NCI-H345 treated with DMSO at 0.1 percent for 48 hours (cell line): ENCODE measurements around the gene G6PC3.
"Not testable (repeated sequence)": the region's sequence is repeated elsewhere in the genome, so short reads cannot be mapped to it uniquely, and the experiment has no call there.

ENCODE experiments used
- DNase-seq: peaks from one replicate; lab custom pipeline; 2025; ENCODE audit not compliant: unreplicated experiment; lab: John Stamatoyannopoulos, UW

G6PC3 gene

DNA sequence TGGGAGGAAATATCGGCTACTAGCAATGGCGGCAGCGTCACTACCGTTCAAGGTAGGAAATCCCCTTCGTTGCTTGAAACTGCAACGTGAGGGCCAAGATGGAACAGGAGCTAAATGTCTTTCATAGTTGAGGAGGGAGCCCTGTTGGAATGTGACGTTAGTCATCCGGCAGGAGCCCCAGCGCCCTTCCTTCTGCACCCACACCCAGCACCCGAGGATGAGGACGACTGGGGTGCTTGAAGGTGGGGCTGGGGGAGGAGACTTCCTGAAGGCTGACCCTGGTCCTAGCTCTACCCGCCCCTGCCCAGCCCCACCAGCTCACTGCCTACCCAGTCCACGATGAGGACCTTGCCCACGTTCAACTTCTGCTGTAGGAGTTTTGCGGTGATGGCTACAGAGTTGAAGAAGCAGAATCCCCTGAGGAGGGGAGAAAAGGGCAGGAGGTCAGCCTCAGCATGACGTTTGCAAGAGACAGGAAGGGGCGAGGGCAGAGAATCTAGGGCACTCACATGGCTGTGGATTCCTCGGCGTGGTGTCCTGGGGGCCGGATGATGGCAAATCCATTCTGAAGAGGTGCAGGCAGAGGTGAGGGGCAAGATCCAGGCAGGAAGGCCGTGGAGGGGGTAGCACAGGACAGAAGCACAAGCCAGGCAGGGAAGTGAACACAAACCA, 11.9 kb downstream of the G6PC3 start:
- no peak for DNase-seq

DNA sequence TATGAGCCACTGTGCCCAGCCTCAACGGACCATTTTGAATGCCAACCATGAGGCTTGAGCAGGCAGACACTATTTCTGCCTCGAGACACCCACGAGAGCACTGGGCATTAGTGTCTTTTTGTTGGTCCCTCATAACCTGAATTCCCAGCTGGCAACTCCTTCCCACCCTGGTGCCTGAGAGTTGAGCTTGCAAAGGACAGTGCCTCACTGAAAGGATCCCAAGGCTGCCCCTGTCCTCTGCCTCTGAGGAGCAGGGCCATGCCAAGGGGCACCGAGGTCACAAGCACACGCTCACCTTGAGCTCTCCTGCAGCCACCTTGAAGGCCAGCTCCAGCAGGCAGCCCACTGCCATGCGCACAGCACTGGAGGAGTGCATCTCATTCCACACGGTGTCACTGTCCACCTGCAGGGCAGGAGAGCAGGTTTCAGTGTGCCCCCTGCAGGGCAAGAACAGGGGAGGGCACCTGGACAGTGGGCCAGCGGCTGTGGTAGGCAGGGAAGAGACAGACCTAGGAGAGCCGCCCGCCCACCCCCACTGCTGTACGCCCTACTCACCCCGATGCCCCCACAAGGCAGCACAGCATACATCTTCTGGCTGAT, 12.8 kb downstream of the G6PC3 start:
- no peak for DNase-seq

DNA sequence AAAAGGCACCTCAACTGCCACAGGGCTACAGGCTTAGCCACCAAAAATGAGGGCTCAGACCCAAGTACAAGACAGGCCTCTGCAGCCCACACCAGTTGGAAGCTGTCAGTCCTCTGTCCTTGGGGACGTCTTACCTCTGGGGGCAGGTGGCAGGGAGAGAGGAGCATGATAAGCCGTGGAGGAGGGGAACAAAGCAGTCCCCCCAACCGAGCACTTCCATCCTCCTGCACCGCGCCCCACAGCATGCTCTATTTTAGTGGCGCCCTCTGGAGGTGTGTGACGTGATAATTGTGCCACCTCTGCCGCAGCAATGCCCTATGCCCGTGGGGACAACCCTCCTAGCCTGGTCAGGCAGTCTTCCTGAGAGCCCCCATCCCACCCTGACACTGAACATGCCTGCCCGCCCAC, 13.6 kb downstream of the G6PC3 start:
- no peak for DNase-seq

DNA sequence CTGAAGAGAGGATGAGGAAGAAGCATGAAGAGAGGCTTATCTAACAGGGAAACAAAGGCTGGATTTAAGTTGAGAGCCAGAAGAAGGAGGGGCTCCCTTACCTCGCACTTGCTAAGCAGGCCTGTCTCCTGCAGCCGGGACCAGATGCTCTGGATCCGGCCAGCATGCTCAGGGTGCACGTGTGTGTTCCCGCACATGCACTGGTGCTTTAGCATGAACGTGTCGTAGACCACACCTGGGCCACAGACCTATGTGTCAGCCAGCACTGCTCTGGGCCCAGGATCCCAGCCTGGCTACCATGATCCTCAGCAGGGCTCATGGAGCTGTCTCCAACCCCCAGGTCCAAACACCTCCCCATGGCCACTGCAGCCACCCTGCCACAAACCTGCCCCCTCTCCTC, 14.4 kb downstream of the G6PC3 start:
- DNase-seq = no peak

DNA sequence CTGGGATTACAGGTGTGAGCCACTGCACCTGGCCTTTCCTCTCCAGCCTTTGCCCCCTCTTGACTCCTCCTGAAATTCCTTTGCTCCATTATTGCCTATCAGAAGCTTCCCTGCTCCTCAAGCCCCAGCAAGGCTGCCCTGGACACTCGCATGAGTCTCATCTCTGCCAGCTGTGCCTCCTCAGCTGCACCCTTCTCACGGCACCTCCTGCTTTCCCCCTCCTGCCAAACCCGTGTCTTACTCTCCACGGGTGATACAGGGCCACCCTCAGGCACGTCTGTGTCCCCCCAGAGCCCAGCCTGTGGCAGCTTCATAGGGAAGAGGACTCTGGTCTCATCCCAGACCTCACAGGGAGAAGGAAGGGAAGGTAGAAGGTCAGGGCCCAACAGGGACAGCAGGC, 15.4 kb downstream of the G6PC3 start:
- no peak for DNase-seq

DNA sequence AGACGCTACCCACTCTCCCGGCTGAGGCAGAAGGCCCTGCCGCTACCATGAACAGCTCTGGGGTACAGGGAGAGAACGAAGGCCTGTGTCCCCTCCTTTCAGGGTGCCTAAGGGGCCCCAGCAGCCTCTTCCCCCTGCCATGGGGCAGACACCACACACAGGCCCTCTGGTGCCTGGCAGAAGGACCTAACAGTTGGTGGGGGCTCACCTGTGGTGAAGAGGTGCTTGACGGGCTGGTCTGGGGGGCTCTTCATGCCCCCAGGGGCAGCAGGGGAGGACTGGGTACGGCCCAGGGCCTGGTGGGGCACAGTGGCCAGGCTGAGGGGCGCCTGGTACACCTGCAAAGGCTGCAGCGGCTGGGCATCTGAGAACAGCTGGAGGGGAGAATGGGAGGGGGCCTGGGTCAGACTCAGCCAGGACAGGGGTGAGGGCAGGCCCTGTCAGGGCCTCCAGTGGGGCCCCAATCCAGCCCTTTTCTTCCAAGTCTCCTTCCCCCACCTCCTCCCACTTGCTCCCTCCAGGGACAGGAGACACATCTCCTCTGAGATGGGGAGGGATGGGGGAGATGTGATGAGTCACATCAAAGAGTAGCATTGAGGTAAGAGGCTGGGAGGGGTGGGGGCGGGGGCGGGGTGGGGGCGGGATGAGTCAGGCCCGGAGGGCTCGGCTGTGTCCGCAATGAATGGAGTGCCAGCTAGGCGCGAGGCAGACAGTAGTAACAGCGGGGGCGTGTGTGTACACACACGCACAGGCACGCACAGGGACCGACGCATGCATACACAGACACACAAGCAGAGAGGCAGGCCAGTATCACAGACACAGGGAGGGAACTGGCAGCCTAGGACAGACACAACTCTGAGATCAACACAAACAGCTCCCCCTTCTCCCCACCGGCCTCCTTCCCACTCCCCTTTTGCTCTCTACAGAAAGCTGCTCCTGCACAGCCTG, 16.1 kb downstream of the G6PC3 start:
- DNase-seq = peak; percentile 45

DNA sequence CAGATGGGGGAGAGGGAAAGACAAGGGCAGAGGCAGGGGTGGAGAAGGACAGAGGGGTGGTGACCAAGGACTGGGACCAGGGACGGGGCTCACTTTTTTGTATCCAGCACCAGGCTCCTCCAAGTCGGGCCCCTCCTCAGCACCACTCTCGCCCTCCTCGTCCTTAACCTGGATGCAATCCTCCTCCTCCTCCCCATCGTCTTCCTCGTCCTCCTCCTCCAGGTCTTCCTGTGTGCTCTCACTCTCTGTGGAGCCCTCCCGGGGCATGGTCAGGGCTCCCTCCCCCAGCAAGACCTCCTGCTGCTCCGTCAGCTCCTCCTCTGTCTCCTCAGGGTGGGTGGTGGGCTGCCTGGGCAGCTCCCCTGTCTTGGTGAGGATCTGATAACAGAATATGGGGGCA, 16.8 kb downstream of the G6PC3 start:
- no peak for DNase-seq

DNA sequence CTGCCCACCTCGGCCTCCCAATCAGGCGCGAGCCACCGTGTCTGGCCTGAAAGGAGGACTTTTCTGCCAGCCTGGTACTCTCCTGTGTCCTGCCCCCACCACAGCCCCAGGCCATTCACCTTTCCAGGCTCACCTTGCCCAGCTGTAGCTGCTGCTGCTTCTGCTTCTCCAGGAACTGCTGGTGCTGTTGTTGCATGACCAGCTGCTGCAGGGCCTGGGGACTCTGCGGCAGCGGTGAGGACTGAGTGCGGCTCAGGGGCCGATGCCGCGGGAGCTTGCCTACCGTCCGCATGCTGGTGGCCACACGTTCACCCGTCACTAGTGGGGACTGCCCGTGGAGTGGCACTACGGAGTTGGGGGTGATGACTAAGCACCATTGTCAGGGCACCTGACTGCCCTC, 17.7 kb downstream of the G6PC3 start:
- no peak for DNase-seq

DNA sequence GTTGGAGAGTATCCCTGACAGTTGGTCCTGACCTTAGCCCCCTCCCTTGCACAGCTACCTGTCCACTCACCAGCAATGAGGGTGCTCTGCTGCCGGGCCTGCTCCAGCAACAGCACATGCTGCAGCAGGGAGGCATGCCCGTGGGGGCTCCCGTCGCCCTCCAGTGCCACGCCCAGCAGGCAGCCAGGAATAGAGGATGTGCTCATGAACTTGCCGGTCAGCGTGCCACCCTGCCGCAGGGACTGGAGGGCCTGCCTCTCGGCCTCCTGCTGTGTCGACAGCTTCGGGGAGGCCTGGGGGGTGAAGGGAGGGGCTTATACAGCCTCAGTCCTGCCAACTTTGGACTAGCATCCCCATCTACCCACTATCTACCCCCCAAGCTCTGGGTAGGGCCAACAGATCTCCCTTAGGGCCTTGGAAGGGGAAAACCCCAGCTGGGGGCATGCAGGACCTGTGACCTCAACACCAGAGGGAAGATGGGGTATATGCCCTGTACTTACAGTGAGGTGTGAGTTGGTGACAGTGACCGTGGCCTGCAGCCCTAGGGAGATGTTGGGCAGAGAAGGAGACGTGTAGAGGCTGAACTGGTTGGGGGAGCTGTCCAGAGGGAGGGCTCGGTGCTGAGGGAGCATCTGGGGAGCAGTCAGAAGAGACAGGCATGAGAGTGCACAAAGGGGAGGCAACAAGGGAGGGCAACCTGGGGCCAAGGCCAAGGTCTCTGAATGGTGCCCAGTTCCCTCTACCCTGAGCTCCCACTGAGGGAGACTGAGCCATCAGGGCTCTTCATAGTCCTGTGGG, 20.9 kb downstream of the G6PC3 start:
- DNase-seq = no peak

DNA sequence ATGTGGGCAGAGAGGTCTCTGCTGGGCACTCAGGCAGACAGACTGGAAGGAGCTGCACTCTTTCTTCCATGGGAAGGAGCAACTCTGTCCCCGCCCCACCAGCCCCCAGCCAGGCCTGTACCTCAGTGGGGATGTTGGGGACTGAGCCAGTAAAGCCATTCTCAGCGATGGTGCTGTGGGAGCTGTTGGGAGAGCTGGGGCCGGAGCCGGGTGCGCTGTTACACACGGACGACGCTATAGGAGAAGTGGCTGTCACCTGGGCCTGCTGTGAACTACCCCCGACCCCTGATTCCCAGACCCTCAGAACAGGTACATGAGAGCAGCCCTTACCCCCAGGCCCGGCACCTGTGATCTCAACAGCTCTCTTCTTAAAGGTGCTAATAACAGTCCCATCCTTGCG, 21.5 kb downstream of the G6PC3 start:
- DNase-seq = no peak

DNA sequence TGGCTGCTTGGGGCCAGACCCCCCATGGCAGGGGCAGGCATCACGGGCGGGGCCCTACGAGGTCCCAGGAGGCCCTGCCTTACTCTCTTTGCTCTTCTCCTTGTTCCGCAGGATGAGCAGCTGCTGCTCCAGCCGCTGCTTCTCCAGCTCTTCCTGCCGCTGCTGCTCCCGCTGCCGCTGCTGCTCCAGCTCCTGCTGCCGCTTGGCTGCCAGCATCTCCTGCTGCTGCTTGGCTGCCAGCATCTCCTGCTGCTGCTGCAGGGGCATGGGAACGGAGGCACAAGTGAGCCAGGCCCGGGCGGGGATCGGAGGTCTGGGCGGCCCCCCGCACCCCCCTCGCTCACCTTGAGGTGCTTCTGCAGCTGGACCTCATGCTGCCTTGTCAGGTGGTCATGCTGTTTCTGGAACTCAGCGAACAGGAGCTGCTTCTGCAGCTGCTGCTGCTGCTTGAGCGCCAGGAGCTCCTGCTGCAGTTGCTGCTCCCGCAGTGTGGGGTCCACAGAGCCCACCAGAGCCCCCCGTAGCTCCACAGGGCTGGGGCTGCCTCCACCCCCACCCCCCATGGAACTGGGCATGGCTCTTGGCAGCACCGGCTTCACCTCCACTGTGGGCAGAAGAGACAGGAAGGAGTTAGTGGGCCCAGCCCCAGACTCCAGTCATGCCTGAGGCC, 22.8 kb downstream of the G6PC3 start:
- no peak for DNase-seq

DNA sequence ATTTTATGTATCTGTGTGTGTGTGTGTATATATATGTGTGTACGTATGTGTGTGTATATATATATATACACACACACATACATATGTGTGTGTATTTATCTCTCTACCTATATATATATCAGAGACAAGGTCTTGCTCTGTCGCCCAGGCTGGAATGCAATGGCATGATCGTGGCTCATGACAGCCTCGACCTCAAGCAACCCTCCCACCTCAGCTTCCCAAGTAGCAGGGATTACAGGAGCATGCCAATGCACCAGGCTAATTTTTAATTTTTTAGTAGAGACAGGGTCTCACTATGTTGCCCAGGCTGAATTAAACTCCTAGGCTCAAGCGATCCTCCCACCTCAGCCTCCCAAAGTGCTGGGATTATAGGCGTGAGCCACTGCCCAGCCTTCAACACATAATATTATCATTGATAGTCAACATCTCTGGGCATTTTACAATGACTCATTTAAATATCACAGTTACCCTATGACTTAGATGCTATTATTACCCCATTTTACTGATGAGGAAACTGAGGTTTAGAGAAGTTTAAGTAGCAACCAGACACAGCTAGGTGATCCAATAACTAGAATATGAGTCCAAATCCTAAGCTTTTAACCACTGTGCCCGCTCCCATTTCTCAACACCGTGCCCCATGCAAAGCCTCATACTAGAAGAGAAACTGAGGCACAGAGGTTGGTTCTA, 24.3 kb downstream of the G6PC3 start:
- no peak for DNase-seq

DNA sequence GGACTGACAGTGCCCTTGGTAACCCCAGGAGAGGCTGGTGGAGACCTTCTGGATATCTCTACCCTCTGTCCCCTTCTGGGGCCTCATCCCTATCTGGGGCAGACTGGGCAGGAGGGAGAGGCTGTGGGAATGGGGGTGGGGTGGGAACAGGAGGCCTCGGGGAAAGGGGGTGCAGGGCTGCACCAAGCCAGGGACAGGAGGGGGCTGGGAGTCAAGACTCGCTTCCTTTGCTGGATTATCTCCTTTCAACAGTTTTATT, 24.8 kb downstream of the G6PC3 start:
- no peak for DNase-seq

DNA sequence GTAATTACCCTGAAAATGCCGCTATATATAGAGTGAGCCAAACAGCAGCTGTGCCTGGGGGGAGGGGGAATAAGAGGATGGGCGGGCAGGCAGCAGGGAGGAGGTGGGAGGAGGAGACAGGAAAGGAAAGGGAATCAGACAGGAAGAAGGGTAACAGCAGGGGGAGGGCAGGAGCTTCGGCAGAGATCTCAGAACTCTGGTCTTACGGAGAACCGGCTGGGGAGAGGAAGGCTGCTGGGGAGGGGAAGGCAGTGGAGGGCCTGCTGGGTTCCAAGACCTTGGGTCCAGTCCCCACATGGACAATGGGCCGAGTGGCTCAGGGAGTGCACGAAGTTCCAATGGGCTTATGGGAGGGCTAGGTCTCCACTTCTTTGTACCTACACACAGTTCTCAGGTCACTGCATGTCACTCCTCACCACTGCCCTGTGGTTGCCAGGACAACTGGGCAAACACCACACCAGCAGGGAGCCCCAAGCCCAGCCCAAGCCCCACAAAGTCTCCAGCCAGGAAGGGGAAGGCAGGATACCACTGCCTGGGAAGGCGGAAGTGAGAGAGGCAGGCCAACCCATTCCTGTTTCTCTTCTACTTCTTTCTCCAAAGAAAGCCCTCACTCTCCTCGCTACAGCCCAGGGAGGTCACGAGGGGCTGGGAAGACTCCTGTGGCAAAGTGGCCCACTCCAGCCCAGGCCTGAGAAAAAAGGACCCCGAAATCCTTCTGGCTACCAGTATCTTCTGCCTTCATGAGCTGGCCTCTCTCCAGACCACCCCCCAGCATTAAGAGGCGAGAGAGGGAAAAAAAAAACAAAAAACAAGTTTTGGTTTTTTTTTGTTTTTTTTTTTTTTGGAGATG, 25.3 kb downstream of the G6PC3 start:
- DNase-seq = peak; percentile 40

DNA sequence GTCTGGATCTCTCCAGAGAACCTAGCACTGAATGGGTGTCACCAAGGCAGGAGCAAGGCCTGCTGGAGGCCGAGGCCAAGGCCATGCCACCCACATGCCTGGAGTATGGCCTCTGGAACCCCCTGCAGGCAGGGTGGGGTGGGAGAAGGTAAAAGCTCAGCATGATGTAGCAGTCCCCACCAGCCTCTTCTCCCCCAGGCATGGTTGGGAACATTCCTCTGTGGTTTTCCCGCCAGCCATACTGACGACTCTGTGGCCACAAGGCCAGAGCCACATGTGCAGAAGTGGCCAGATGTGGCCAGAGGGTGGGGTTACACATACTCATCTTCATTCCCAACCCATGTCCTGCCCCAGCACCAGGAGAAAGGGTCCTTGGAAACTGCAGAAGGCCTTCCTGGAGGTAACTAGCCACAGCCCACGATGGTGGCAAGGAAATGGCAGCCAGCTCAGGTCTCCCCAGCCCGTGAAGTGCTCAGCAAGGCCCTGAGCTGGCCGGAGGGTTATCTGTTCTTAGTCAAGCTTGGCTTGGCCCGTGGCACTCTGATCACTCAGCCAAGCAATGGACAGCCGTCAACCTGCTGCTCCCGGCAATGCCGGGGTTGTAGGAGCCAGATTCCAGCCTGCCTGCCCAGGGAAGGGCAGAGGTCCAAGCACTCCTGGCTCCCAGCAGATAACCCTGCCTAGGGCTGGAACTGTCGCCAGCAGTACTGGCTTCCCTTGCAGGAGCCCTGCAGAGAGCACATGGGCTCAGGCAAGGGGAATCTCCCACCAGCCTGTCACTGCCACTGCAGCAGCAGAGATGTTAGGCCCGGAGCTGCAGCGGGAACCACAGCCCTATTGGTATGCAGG, 26.8 kb downstream of the G6PC3 start:
- no peak for DNase-seq

DNA sequence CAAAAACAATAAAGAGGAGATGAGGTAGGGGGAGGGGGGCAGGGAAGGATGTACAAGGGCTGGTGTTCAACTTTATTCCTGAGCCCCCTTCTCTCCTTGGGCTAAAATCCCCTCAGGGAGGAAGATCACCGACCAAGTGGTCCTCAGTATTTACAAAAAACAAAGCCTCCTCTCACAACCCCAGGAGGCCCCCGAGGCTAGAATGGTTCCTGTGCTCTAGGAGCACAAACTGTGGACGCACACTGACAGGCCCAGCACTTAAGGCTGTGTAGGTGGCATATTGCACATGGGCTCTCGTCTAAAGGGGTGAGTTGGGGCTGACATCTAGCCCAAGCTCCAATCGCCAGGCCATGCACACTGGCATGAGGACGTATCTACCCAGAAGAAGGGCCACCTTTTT, 31.3 kb downstream of the G6PC3 start:
- not testable (repeated sequence) for DNase-seq

DNA sequence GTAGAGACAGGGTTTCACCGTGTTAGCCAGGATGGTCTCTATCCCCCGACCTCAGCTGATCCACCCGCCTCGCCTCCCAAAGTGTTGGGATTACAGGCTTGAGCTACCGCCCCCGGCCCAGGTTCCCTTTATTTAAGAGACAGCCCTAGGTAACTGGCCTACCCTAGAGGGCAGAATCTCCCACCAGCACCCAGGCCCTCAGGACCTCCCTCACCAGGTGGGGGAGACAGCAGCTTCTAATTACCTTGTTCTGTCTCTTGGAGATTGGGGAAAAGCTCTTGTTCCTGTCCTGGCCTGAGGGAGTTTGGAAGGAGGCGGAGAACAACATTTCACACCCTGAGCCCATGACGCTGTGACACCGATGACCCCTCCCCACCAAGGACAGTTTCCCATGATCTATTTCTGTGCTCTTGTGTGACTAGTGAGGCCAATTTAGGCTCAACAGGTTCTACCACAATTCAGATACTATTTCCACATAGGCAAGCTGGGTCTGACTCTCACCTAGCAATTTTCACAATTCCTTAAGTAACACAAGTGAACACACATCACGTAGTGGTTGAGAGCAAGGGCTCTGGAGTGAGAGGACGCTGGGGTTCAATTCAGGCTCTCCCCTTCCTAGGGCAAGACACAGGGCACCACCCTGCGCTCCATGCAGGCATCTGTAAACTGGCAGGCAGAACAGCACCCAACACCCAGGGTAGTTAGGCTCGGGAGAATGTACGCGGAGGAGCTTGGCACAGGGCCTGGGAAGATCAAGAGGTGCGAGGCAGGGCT, 32.5 kb downstream of the G6PC3 start:
- DNase-seq = no peak

DNA sequence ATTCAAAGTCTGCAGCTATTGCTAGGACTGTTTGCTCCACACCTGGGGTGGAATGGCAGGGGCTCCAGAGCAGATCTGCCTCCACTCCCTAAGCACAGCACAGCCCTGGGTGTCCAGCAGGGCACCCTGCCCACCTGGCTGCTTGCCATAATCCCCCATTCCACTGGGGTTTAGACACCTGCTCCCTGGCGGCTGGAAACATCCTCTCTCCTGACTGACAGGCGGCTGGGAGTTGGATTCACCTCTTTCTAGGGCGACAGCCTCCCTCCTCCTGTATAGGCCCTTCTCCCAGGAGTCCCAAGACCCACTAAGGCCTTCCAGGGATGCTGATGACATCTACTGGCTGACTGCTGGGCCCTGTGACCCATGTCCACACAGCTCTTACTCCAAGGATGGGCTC, 34.9 kb downstream of the G6PC3 start:
- DNase-seq = peak; percentile 58
